ENCODE data around the gene SLC6A1.

GRCh38 chr3:11053926-11054503, 61.5 kb downstream of the SLC6A1 start:
- no peak for TF ChIP-seq GATA2 (IDR thresholded peaks at IDR 0.05; ENCODE audit: low read depth, low read length)
- TF ChIP-seq GATA3 (IDR thresholded peaks at IDR 0.05; ENCODE audit: low read depth, low read length), result no peak
